BJ (cell line): Measurements from ENCODE around the gene IDH2. TPM values are rescaled to one million over a fixed set of nuclear protein-coding genes. Genes with fewer than 3 reads are reported as not detected.

Experiments used
- CTCF ChIA-PET: fragments of 350-600 bp; formaldehyde crosslinking; extraction: SDS; loops from one replicate; lab custom pipeline; 2021; ENCODE audit warnings: antibody characterized with exemption, inconsistent platforms; lab: Yijun Ruan, JAX
- POLR2A ChIA-PET: fragments of 300-600 bp; sonication (Branson Sonifier 250); formaldehyde crosslinking; extraction: SDS; loops from one replicate; lab custom pipeline; 2021; ENCODE audit warnings: antibody characterized with exemption; lab: Charles Lee
- DNase-seq: peaks from one replicate; pipeline ENCODE4 v3.0.0-alpha.2; 2011; ENCODE audit warnings: low read depth
- H3K27me3 ChIP-seq: 2 replicates; pipeline ENCODE4 v1.6.0; 2011; ENCODE audit warnings: low read length; ENCODE audit not compliant: control insufficient read depth, insufficient read depth
- H3K36me3 ChIP-seq: 2 replicates; pipeline ENCODE4 v1.5.1; 2011; ENCODE audit warnings: low read length; ENCODE audit not compliant: control insufficient read depth, insufficient read depth
- H3K4me3 ChIP-seq: 2 replicates; pipeline ENCODE4 v1.5.1; 2011; ENCODE audit warnings: low read depth, mild to moderate bottlenecking, control low read depth, low read length
- CTCF ChIP-seq: IDR thresholded peaks from 2 replicates; pipeline ENCODE4 v1.5.1; 2011; ENCODE audit warnings: low read depth, mild to moderate bottlenecking, control low read depth, inconsistent platforms, low read length, moderate library complexity; ENCODE audit not compliant: insufficient read depth
- polyA plus RNA-seq: library from polyadenylated mRNA; depleted of rRNA; stranded (reverse); fragments of >200 nt; gene quantifications from 2 replicates; pipeline ENCODE4 v1.2.3, GENCODE V29; 2011

The IDH2 gene
- polyA plus RNA-seq, 1 experiment, result 164 TPM

DNA sequence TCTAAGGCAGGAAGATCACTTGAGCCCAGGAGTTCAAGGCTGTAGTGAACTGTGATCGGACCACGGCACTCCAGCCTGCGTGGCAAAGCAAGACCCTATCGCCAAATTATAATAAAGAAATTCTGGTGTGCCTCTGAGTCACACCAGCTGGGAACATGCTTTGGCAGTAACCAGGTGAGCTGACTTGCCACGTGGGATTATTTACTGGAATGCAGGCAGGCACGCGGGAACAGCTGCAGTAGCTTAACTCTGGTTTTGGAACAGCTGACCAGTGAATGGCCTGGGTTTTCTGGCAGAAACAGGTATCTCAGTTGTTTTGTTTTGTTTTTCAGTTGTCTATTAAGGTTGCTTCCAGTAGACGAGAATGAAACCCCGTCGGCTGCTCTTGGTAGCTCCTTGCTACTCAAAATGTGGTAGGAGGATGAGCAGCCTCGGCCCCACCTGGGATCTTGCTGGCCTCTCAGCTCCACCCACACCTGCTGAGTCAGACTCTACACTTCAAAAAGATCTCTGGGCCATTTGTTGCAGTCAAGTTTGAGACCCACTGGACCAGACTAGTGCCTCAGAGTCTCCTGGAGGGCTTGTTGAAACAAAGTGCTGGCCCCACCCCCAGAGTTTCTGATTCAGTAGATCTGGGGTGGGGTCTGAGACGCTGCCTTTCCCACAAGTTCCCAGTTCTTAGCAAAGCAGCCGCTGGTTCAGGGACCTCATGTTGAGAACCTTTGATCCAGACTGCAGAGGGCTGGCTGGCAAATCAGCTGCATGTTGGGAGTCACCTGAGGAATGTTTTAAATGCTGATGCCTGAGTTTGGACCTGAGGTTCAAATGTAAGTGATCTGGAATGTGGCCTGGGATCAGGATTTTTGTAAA is 26.6 kb downstream of the IDH2 start:
- DNase-seq, result no peak
- POLR2A ChIA-PET, result no interaction called here
- Histone ChIP-seq H3K27me3 (no peaks in the 10 kb centered on the region), H3K36me3 (peaks cover 16% of the 10 kb centered on the region), H3K4me3 (no peak overlapping the region)
- no peak for TF ChIP-seq CTCF
- CTCF ChIA-PET, result interaction anchor here (0.9 to 1.9 kb wide), 4 partner anchors 11 to 177 kb away, joined by 3 to 9 read pairs (median 4); no protein-coding TSS in a partner anchor

DNA sequence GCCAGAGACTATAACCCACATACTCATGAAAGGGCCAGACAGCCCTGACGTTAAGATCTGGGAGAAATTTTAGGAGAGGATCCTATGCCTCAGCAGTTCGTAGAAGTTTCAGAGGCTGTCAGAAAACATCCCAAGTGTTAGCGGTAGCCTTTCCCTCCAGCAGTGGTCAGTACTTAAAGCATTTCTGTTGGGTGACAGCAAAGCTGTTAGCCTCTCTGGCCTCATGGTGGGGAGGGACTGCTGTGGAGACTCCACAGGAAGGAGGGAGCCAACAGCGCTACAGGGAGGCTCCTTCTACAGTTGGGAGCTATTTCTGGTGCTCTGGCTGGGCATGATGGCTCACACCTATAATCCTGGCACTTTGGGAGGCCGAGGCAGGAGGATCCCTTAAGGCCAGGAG is 27.4 kb downstream of the IDH2 start:
- CTCF ChIA-PET, result interaction anchor here (1.0 to 1.9 kb wide), 3 partner anchors 12 to 177 kb away, joined by 3 to 9 read pairs (median 5); no protein-coding TSS in a partner anchor
- POLR2A ChIA-PET, result no interaction called here
- peaks cover 15% of the 10 kb centered on the region for H3K36me3 ChIP-seq
- no peak overlapping the region for H3K4me3 ChIP-seq
- no peaks in the 10 kb centered on the region for H3K27me3 ChIP-seq
- DNase-seq, result no peak
- TF ChIP-seq CTCF, result no peak

DNA sequence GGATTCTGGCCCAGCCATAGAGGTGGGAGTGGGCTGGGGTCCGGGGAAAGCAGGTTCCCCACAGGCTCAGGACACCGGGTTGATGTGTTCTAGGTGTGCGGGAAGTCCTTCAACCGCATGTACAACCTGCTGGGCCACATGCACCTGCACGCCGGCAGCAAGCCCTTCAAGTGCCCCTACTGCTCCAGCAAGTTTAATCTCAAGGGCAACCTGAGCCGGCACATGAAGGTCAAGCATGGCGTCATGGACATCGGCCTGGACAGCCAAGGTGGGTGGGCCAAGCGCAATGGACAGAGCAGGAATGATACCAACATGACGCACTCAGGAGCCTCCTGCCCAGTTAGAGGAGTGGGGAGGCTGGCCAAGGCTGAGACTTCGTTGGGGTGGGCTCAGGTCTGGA is 28.2 kb downstream of the IDH2 start:
- H3K4me3 ChIP-seq, result no peak overlapping the region
- ChIA-PET CTCF (interaction anchor here (4.7 kb wide), 1 partner anchor 175 kb away, joined by 23 read pairs; no protein-coding TSS in a partner anchor), POLR2A (no interaction called here)
- no peak for DNase-seq
- H3K27me3 ChIP-seq, result no peaks in the 10 kb centered on the region
- H3K36me3 ChIP-seq, result peaks cover 10% of the 10 kb centered on the region
- TF ChIP-seq CTCF, result no peak

GRCh38 chr15:90072978-90073640 is 29.2 kb downstream of the IDH2 start:
- TF ChIP-seq CTCF, result no peak
- peaks cover 11% of the 10 kb centered on the region for H3K36me3 ChIP-seq
- ChIA-PET POLR2A (no interaction called here), CTCF (interaction anchor here (1.3 to 4.7 kb wide), 3 partner anchors 12 to 174 kb away, joined by 4 to 23 read pairs (median 10); no protein-coding TSS in a partner anchor)
- H3K4me3 ChIP-seq, result no peak overlapping the region
- DNase-seq, result no peak
- no peaks in the 10 kb centered on the region for H3K27me3 ChIP-seq
